ENCODE results near the gene NR5A1.

NR5A1 gene

DNA sequence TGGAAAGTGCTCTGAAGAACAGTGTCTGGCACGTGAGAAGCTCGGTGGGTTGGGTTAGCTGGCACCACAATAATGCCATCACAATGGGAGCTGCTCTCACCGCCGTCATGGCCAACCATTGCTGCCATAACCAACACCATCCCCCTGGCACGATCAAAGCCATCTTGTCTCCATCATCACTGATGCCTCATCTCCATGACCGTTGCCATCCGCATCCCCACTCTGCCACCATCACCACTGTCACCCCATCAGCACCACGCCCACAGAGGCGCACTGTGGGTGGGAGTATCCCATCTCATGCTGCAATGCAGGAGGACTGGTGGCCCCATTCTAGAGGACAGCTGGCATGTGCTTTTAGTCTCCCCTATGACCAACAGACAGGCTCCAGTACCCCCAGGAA, 23.7 kb downstream of the NR5A1 start:
- DNase-seq, result no peak

DNA sequence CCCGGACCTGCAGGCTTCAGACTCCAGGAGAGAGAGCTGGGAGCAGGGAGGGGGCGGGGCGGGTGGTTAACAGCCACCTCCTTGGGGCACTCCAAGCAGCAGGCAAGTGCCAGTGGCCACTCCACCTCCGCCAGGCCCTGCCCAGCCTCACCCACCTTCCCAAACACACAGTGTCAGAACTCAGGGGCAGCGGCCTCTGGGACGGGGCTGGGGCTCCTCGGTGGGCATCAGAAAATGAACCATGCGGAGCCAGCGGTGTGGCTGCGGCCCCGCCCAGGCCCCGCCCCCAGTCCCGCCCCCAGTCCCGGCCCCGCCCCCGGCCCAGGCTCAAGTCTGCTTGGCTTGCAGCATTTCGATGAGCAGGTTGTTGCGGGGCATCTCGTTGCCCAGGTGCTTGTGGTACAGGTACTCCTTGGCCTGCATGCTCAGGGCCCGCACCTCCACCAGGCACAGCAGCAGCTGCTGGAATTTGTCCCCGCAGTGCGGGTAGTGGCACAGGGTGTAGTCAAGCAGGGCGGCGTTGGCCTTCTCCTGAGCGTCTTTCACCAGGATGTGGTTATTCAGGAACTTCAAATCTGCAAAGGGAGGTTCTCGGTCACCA, 24.7 kb downstream of the NR5A1 start:
- DNase-seq, result no peak

DNA sequence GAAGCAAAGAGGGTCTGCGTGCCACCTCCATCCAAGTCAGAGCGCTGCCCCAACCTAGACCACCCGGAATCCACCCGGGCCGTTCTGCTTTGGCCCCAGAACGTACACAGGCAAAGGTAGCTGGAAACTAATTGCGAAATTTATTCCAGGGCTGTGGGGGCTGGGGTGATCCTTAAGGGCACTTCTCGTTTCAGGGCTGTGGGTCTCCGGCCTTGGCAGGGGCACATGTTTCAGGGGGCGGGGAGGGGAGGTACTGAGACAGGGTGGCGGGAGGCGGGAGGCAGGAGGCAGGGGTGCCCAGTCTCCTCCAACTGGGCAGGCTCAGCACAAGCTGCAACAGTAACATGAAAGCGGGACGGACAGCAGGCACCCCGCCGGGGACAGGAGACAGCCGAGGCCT, 26.1 kb downstream of the NR5A1 start:
- DNase-seq, result no peak

DNA sequence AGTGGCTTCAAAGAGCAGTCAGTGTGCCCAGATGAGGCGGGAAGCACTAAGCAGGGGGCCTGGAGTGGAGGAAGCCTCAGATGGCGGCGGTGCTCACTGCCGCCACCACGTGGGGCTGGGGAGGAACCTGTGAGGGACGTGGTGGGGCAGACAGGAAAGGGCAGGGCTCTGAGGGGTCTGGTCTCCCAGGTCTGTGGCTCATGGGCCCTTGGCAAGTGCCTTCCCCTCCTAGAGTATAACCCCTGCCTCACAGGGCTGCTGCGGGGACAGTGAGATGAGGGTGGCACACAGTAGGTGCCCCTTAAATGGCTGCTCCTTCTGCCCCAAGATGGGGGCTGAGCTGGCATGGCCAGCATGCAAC, 26.6 kb downstream of the NR5A1 start:
- no peak for DNase-seq

DNA sequence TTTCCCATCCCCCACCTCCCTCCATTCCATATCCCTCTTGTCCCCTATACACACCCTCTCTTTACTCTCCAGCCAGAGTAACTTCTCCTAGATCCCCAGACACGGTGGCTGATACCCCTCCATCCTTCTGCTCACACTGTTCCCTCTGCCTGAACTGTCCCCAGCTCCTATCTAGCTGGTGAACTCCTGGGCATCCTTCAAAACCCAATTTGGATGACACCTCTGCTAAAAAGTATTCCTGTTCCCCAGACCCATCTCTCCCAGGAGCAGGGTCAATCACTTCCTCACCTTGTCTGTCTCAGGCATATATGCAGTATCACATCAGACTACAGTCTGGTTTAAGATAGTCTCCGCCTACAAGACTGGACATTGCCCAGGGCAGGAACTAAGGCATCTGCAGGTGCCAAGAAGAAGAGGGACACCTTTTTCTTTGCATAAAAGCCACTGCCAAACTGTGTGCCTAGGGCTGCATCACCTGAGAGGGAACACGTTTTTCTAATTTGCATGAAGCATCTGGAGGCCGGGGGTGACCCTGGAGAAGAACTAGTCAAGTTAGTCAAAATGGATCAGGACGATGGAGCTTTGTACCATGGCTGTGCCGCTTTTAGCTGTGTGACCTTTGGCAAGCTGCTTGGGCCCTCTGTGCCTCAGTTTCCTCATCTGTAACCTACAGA, 27.1 kb downstream of the NR5A1 start:
- DNase-seq, result no peak

DNA sequence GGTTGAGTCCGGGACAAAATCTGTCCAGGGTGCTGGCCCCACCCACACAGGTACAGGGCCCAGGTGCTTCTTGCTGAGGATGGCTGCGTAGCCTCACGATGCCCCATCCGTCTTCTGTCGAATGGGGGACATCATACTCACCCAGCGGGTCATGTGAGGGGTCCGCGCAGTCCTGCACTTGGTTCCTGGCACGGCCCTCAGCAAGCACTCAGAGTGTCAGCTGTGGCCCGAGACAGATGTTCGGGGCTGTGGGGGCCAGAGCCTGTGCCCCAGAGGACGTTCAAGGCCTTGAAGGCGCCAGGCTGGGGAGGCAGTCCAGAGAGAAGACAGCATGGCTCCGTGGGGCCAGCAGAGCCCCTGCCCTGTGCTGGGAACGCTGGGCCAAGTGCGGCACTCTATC, 27.8 kb downstream of the NR5A1 start:
- no peak for DNase-seq

DNA sequence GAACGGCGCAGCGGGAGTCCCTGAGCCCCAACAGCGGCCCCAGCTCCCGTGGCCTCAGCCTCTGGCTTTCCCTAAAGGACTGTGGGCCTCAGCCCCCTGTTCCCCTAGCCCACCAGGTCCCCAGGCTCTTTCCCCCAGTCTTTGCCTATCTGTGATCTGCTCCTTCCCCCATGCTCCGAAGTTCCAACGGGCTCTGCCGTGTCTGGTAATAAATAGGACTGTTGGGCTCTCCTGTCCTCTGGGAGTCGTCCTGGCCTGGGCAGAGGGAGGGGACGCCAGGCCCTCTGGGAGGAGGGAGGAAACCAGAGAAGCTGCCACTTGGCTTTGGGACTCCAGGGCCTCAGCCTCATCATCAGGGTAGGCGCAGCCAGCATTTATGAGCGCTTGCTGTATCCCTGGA, 28.8 kb downstream of the NR5A1 start:
- no peak for DNase-seq

DNA sequence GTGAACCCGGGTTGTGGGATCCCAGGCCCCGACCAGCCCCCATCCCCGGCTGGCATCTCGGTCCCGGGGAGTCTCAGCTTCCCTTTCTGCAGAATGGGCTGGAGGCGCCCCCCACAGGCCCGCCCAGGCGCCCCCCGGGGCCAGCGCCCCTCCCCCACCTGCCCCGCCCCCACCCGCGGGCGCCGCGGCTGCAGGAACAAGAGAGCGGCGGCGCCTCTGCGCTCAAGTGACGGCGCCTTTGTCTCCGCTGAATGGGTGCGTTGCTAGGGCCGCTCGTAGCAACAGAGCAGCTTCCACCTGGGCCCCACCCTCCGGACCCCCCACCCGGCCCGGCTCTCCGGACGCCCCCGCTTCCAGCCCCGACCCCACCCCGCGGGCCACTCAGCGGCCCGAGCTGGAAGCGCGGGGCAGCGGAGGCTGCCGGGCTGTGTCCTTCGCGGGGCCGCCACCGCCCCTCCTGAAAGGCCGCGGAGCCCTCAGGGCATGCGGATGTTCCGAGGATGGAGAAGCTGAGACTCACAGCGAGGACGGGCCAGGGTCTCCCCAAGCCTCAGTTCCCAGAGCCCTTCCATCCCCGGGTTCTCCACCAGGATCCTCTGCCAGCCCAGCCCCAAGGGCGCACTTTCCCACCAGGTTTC, 29.4 kb downstream of the NR5A1 start:
- peak in 8 of 58 donors; percentile 4 to 61 (median 14) for DNase-seq

DNA sequence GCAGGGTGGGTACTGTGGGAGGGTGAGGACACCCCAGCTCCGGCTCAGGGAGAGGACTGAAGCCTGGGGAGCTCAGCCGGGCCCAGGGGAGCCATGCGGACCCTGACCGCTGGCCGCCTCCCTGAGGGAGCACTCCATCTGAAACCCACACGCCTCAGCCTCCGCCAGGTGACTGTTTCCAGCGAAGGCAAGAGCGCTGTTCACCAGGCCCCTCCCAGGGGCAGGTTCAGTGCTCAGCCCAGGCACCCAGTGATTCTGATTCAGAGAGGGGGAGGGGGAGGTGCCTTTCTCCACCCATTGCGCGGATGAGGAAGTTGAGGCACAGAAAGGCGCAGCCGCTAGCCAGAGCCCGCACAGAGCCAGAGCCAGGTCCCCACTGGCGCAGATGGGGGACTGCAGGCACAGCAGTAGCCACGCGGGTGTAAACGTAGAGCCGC, 30.0 kb downstream of the NR5A1 start:
- no peak for DNase-seq

DNA sequence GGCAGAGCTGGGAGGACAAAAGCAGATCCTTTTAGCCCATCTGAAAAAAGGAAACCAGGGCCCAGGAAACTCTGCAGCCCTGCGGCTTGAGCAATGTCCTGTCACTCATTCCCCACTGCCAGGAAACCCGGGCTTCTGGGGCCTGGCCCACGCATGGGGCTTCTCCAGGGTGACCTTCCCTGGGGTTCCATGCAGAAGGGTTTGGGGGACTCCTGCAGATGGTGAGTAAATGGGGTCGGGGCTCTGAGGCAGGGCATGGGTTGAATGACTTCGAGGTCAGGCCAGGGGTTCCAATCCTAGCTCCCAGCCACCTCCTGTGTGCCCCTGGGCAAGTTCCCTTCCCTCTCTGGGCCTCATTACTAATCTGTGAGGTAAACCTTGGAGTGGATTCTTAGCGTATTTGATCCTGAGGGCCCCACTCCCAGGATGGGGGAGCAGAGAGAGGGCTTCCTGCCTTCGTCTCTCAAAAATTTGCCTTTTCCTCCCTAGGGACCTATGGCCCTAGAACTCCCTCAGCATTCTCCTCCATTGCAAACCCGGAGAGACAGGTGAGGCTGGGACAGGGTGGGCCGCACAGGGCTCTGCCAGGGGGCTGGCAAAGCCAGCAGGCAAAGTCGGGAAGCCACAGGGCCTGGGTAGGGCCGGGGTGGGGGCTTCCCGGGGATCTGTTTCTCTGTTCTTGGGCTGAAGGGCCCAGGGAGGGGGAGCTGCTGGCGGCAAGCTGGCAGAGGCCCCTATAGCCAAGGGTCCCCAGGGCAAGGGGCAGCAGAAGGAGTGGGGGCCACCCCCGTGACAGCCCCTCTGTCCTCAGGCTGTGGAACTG, 31.1 kb downstream of the NR5A1 start:
- DNase-seq, result no peak

DNA sequence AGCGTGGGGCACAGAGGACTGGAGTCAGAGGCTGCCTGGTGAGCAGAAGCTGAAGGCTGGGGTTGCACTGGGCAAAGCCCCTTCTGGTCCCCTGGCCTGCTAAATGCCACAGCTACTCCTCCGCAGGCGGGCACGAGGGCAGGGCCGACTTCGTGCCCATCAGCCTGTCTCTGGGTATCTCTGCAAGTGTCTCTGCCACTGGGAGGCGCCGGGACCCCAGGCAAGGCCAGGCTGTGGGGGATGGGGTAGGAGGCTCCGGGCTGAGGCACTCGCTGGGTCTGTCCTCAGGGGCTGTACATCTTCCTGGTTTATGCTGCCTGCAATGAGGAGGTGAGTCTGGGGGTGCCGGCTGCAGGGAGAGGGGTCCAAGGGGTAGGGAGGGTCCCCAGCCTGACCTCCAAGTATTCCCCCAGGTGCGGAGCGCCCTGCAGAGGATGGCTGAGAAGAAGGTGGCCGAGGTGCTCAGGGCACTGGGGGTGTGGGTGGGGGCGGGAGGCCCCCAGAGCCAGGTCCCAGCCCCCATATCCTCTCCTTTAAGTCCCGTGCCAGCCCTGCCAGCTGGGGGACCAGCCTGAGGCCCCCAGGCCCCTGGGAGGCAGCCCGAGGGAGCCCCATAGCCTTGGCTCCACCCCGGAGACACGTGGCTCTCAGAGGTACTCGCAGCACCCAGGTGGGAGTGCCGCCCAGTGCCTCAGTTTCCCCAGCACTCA, 31.9 kb downstream of the NR5A1 start:
- DNase-seq, result no peak

DNA sequence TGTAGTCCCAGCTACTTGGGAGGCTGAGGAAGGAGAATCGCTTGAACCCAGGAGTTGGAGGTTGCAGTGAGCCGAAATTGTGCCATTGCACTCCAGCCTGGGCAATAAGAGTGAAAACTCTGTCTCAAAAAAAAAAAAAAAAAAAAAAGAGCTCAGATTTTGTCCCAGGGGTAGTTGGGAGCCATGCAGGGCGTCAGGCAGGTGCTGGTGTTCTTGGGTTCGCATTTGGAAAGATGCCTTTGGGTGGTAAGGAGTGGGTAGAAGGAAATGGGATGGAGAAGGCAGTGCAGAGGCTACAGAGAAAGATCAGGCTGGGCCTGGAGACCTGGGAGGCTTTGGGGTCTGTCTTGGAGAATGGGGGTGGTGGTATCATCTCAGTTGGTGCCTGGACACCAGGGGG, 33.0 kb downstream of the NR5A1 start:
- DNase-seq, result no peak

DNA sequence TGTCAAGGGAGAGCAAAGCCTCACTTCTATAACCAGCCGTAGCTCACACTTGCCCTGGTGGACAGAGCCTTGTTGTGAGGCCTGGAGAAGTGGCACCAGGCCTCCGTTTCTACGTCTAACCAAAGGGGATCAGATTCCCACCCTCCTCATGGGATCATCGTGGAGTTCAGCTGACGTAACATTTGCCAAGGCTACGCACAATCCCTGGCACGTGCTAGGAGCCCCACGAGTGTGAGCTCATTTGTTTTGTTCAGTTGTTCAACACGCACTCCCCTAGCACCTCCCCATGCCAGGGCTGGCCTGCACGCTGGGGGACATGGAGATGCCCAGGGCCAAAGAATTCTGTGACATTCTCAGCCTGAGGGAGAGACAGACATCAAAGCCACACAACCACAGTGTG, 33.9 kb downstream of the NR5A1 start:
- DNase-seq, result no peak

DNA sequence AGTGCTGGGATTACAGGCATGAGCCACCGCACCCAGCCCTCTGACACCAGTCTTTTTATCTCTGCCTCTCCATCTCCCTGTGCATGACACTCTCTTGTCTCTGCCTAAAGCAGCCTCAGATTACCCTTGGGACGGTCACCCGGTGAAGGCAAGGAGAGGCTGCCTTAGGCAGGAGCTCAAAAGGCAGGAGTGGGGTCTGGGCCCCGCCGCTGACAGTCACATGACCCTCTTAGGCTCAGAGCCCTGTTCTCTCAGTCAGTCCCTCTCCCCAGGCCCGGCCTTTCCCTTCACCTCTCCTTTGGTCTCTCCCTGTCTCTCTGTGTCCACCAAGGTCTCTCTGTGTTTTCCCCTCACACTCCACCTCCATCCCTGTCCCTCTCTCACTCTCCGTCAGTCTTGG, 34.4 kb downstream of the NR5A1 start:
- no peak for DNase-seq

DNA sequence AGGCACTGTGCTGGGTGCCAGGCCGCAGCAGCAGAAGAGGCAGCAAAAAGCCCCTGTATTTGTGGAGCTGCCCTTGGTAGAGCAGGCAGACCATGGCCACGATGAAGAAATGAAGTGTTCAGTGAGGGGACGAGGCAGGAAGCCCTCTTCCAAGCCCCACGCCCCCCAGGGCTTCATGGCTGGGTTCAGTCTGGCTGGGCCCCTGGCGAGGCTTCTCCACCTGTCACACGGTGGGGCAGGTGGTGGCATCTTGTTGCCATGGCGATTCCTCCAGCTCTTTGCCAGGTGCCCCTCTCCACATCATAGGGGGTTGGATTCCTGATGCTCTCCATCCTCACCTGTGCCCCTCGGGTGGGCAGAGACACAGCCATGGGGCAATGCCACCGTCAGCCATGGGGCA, 35.4 kb downstream of the NR5A1 start:
- no peak for DNase-seq

DNA sequence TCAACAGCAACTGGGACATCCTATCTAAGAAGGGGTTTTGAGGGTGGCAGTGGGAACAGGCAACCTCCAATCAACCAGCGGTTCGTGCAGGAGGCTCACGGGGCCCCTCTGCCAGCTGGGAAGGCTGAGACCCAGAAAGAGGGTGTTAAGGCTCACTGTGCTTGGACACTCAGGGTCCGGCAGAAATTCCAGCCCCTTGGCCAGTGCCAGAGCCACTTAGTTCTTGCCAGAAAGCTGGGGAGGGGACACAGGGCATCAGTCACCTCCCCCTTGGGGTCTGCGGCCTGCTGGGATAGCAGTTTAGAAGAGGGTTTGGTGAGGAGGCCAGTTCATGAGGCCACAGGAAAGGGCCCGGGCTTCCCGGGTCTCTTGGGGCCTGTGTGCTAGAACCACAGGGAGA, 36.5 kb downstream of the NR5A1 start:
- no peak for DNase-seq

DNA sequence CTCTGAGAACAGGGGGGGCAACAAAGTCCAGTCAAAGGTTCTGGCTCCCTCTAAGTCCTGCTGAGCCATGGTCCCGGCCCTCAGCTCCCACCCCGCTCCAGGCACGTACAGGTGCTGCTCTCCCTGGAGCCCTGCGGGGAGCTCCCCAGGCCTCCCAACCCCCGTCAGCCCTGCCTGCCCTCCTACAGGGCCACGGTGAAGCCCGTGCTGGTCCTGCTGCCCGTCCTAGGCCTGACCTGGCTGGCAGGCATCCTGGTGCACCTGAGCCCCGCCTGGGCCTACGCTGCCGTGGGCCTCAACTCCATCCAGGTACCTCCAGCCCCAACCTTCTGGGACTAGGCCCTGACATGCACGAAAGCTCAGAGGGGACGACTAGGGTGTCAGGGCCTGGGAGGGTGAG, 36.9 kb downstream of the NR5A1 start:
- no peak for DNase-seq

DNA sequence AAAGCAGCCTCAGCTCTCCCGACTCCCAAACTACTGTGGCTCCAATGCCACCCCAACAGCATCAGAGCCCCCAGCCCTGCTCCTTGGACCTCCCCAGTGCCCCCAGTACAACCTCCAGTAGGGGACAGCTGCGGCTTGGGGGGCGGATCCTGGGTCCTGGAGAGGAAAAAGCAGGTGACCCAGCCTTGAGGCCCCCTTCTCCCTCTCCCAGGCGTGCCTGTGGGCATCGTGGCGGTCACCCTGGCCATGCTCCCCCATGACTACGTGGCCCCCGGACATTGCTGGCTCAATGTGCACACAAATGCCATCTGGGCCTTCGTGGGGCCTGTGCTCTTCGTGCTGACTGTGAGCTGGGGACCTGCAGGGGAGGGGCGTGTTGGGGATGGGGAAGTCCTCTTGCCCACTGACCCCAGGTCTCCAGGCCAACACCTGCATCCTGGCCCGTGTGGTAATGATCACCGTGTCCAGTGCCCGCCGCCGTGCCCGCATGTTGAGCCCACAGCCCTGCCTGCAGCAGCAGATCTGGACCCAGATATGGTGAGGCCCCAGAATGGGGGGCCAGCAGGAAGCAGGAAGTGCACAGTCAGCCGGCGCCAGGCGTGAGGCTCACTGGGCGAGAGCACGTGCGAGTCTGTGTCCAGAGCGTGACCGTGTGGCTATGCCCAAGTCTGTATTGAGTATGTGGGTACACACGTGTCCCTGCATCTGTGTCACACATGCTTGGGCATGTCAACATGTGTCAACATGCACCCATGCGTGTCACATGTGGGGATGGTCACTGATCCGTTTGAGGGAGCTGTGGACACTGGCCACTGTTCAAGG, 38.0 kb downstream of the NR5A1 start:
- no peak for DNase-seq

DNA sequence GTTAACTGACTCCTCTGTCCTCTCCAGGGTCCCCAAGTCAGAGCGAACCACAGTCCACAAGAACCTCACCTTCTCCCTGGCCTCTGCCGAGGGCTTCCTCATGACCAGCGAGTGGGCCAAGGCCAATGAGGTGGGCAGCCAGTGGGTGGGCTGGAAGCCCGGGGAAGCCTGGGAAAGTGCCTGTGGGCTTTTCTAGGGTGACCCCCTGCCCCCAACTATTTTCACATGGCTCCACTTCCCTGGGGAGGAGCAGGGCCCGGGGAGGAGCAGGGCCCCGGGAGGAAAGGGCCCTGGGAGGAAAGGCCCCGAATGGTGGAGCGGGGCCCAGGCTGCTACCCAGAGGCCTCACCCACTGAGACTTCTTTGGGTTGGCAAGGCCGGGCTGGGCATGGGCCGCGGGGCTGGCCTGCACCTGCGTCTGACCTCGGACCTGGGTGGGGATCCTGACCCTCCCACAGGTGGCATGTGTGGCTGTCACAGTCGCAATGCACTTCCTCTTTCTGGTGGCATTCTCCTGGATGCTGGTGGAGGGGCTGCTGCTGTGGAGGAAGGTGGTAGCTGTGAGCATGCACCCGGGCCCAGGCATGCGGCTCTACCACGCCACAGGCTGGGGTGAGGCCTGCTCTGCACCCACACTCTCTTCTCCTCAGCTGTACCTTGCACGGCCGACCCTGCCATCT, 39.0 kb downstream of the NR5A1 start:
- no peak for DNase-seq

DNA sequence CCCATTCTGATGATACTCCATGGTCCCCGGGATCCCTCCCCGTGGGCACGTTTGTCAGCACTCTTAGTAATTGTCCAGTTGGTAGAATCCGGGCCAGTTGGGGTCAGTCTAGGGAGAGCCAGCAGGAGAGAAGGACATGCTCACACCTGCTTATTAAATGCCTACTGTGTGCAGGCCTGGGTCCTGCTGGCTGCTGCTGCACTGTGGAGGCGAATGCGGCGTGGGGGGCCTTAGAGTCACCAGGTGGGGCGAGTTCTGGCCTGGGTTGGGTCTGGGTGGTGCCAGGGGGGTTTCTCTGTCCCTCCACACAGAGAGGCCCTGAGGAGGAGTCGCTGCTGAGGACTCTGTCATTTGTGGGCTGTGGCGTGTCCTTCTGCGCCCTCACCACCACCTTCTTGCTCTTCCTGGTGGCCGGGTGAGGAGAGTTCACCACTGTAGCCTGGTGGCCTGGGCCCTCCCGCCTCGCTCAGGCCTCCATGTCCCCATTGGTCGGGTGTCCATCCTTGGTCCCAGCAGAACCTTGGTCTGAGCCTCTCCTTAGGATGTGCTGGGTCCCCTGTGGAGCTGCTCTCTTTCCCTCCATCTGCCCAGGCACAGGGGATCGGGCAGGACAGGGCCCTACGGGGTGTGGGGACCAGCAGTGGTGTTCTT, 39.7 kb downstream of the NR5A1 start:
- DNase-seq, result no peak
